ENCODE data around the gene VPS35L.

Gene VPS35L

DNA sequence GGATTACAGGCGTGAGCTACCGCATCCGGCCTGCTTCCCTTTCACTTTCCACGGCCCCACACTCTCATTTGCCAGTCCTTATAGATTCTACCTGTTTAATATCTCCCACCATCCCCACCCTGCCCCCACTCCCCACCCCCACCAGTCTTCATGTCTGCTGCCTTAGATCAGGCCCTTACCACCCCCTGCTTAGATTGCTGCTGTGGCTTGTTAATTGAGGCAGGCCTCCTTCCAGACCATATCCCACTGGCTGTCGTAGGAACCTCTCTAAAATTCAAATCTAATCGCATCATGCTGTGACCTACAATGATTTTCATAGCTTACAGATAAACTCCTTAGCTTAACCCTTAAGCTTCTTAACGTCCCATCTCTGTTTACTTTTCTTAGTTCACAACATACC is 167.5 kb downstream of the VPS35L start:
- H3K27ac ChIP-seq (ENCODE audit: low read length): no peak overlapping the region
- no peak overlapping the region for H3K4me3 ChIP-seq (ENCODE audit: low read length in 2 of 2)
- H3K27me3 ChIP-seq (ENCODE audit: control insufficient read depth in 1 of 2, insufficient read depth in 2 of 2, low read length in 2 of 2): no peaks in the 10 kb centered on the region
- H3K36me3 ChIP-seq (ENCODE audit: control insufficient read depth in 2 of 2, insufficient read depth in 2 of 2, low read length in 2 of 2): no peaks in the 10 kb centered on the region
- H3K9ac ChIP-seq (ENCODE audit: low read length in 2 of 2): no peak overlapping the region
- H3K9me3 ChIP-seq (ENCODE audit: control insufficient read depth in 2 of 2, low read length in 2 of 2): no peaks in the 10 kb centered on the region
- H3K4me1 ChIP-seq (ENCODE audit: control insufficient read depth, insufficient read depth, low read length): no peaks in the 10 kb centered on the region

DNA sequence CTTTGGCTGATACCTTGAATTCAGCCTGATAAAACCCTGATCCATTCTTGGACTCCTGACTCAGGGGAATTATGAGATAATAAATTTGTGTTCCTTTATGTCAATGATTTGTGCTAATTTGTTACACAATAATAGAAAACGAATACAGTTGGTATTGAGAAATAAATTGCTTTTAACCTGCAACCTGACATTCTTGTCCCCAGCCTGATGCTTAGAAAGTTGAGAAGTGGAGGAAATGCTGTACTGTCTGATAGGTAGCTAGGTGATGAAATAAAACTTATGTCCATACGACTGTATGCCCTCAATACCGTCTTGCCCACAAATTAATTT is 173.1 kb downstream of the VPS35L start:
- H3K27me3 ChIP-seq (ENCODE audit: control insufficient read depth in 1 of 2, insufficient read depth in 2 of 2, low read length in 2 of 2): no peaks in the 10 kb centered on the region
- H3K27ac ChIP-seq (ENCODE audit: low read length): no peak overlapping the region
- H3K9me3 ChIP-seq (ENCODE audit: control insufficient read depth in 2 of 2, low read length in 2 of 2): no peaks in the 10 kb centered on the region
- no peaks in the 10 kb centered on the region for H3K4me1 ChIP-seq (ENCODE audit: control insufficient read depth, insufficient read depth, low read length)
- H3K9ac ChIP-seq (ENCODE audit: low read length in 2 of 2): no peak overlapping the region
- H3K36me3 ChIP-seq (ENCODE audit: control insufficient read depth in 2 of 2, insufficient read depth in 2 of 2, low read length in 2 of 2): peaks cover 0 to 3% of the 10 kb centered on the region in 2 donors
- H3K4me3 ChIP-seq (ENCODE audit: low read length in 2 of 2): no peak overlapping the region

DNA sequence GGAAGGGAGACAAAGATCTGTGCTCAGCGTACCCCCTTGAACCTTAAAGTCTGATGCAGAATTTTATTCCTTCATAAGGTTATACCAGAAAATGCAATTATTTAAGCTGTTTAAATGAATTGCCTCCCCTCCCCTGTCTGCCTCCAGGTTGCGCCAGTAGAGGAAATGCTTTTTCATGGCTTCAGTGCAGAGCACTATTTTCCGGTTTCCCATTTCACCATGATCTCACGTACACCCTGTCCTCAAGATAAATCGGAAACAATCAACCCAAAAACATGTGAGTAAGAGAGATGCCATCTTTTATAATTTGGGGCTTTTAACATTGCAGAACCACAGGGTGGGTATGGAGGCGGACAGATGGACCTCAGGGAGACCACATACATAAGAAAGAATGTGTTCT is 178.0 kb downstream of the VPS35L start:
- no peaks in the 10 kb centered on the region for H3K9me3 ChIP-seq (ENCODE audit: control insufficient read depth in 2 of 2, low read length in 2 of 2)
- no peaks in the 10 kb centered on the region for H3K27me3 ChIP-seq (ENCODE audit: control insufficient read depth in 1 of 2, insufficient read depth in 2 of 2, low read length in 2 of 2)
- peaks cover 0 to 9% of the 10 kb centered on the region in 2 donors for H3K36me3 ChIP-seq (ENCODE audit: control insufficient read depth in 2 of 2, insufficient read depth in 2 of 2, low read length in 2 of 2)
- H3K4me3 ChIP-seq (ENCODE audit: low read length in 2 of 2): no peak overlapping the region
- no peak overlapping the region for H3K27ac ChIP-seq (ENCODE audit: low read length)
- H3K4me1 ChIP-seq (ENCODE audit: control insufficient read depth, insufficient read depth, low read length): no peaks in the 10 kb centered on the region
- H3K9ac ChIP-seq (ENCODE audit: low read length in 2 of 2): no peak overlapping the region

DNA sequence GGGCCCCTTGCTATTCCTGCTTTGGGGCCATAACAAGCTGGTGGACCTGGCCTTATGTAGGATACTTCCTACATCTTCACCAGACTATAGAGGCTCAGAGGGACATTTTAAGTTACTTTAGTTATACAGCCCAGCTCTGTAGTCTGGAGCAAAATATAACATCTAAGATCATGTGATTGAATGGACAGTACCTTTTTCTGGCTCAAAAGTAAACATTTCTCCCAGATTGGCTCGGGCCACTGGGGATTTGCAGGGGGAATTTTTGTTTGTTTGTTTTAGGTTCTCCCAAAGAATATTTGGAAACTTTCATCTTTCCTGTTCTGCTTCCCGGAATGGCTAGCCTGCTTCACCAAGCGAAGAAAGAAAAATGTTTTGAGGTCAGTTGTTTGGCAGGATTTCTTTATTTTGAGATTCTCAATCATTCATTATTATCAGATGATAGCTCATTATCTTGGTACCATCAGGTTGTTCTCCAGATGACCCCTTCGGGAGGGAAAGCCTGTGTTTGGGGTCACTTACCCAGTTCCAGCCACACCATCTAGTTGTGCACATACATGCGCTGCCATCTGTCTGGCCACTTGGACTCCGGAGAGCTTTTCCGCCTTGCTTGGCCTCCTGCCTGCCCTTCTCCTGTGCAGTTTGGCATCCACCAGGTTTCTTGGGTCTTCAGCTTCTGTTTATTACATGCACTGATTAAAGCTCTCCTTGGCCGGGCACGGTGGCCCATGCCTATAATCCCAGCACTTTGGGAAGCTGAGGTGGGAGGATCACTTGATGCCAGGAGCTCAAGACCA is 179.8 kb downstream of the VPS35L start:
- Histone ChIP-seq H3K27me3 (ENCODE audit: control insufficient read depth in 1 of 2, insufficient read depth in 2 of 2, low read length in 2 of 2) (no peaks in the 10 kb centered on the region), H3K4me3 (ENCODE audit: low read length in 2 of 2) (no peak overlapping the region), H3K36me3 (ENCODE audit: control insufficient read depth in 2 of 2, insufficient read depth in 2 of 2, low read length in 2 of 2) (peaks cover 0 to 12% of the 10 kb centered on the region in 2 donors), H3K9me3 (ENCODE audit: control insufficient read depth in 2 of 2, low read length in 2 of 2) (no peaks in the 10 kb centered on the region), H3K4me1 (ENCODE audit: control insufficient read depth, insufficient read depth, low read length) (no peaks in the 10 kb centered on the region), H3K27ac (ENCODE audit: low read length) (no peak overlapping the region), H3K9ac (ENCODE audit: low read length in 2 of 2) (no peak overlapping the region)

DNA sequence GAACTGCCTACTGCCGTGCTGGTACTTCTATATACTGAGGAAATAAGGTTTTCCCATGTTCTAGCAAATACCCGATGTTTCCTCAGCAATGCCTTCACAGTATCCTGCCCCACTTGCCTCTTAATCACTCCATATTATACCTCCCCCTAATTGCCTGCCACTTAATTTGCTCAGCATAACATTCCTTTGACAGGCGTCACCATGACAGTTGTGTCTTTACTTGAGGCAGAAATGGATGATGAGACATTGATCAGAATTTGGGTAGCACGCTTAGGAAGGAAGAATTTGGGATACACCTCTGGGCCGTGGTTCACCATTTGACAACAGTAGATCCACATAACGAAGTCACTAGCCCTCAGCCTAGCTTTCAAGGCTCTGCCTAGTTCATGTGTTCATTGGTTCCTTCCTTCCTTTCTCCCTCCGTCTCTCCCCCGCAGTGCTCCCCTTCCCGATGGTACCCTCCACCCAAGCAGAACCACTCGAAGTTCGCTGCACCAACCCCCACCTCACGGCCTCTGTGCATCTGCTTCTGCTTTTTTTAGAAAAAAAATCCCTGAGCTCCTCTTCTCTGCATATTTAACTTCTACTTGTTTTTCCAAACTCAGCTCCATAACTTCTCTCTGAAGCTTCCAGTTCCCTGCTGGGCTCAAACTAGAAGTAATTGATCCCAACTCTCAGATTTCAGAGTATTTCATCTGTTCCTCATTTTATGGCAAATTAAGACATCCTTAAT is 182.0 kb downstream of the VPS35L start:
- H3K9me3 ChIP-seq (ENCODE audit: control insufficient read depth in 2 of 2, low read length in 2 of 2): no peaks in the 10 kb centered on the region

DNA sequence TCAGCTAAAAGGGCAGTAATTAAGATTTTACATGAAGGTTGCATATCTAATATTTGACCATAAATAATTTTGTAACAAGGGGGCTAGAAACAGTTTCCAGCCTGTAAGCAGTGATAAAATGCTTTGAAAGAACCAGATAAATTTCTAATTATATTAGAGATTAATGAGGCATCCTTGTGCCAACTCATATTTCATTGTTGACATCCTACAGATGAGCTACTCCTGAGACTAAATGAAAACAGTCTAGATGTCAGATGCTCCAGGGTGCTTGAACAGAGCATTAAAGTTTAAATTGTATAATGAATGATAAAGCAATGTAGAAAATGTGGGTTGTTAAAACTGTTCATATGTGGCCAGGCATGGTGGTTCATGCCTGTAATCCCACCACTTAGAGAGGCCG is 185.9 kb downstream of the VPS35L start:
- H3K4me3 ChIP-seq (ENCODE audit: low read length in 2 of 2): no peak overlapping the region
- H3K9ac ChIP-seq (ENCODE audit: low read length in 2 of 2): no peak overlapping the region
- no peaks in the 10 kb centered on the region for H3K4me1 ChIP-seq (ENCODE audit: control insufficient read depth, insufficient read depth, low read length)
- no peaks in the 10 kb centered on the region for H3K27me3 ChIP-seq (ENCODE audit: control insufficient read depth in 1 of 2, insufficient read depth in 2 of 2, low read length in 2 of 2)
- H3K27ac ChIP-seq (ENCODE audit: low read length): no peak overlapping the region
- H3K9me3 ChIP-seq (ENCODE audit: control insufficient read depth in 2 of 2, low read length in 2 of 2): no peaks in the 10 kb centered on the region
- peaks cover 0 to 8% of the 10 kb centered on the region in 2 donors for H3K36me3 ChIP-seq (ENCODE audit: control insufficient read depth in 2 of 2, insufficient read depth in 2 of 2, low read length in 2 of 2)

More for the DNA sequence above, 182.0 kb downstream of the VPS35L start:
- H3K27me3 ChIP-seq (ENCODE audit: control insufficient read depth in 1 of 2, insufficient read depth in 2 of 2, low read length in 2 of 2): no peaks in the 10 kb centered on the region
- no peak overlapping the region for H3K9ac ChIP-seq (ENCODE audit: low read length in 2 of 2)
- no peak overlapping the region for H3K4me3 ChIP-seq (ENCODE audit: low read length in 2 of 2)
- H3K36me3 ChIP-seq (ENCODE audit: control insufficient read depth in 2 of 2, insufficient read depth in 2 of 2, low read length in 2 of 2): peaks cover 0 to 11% of the 10 kb centered on the region in 2 donors
- H3K27ac ChIP-seq (ENCODE audit: low read length): no peak overlapping the region
- no peaks in the 10 kb centered on the region for H3K4me1 ChIP-seq (ENCODE audit: control insufficient read depth, insufficient read depth, low read length)

DNA sequence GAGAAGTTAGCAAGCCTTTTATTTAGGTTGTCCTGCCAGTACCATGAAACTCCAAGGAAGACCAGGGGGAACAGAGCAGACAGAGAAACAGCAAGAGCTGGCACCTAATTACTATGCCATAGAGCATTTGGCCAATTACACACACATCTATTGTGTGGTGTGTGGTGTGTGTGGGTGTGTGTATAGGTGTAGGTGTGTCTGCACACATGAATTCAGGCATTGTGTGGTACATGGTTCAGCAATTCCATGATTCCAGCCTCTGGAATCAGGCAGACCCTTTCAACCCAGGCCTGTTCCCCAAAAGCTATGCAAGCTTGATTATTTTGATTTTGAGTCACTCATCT is 188.3 kb downstream of the VPS35L start:
- Histone ChIP-seq H3K4me3 (ENCODE audit: low read length in 2 of 2) (no peak overlapping the region), H3K9ac (ENCODE audit: low read length in 2 of 2) (no peak overlapping the region), H3K36me3 (ENCODE audit: control insufficient read depth in 2 of 2, insufficient read depth in 2 of 2, low read length in 2 of 2) (peaks cover 0 to 4% of the 10 kb centered on the region in 2 donors), H3K4me1 (ENCODE audit: control insufficient read depth, insufficient read depth, low read length) (no peaks in the 10 kb centered on the region), H3K27ac (ENCODE audit: low read length) (no peak overlapping the region), H3K9me3 (ENCODE audit: control insufficient read depth in 2 of 2, low read length in 2 of 2) (no peaks in the 10 kb centered on the region), H3K27me3 (ENCODE audit: control insufficient read depth in 1 of 2, insufficient read depth in 2 of 2, low read length in 2 of 2) (no peaks in the 10 kb centered on the region)

DNA sequence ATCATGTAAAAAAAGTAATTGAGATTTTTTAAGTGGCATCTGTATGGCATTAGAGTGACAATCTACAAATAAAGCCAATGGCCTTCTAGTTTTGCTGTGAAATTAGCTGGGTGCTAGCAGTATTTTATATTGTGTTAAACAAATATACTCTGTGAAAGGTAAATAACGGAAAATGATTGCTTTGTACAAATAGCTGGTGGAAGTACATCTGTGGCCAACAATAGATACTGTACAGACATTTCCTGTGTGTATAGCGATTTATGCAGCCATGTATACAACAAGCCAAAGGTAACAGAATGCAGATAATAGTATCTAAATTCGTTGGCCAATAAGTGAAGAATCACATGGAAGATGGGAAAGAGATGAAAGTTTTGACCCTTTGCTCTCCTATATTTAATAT is 189.2 kb downstream of the VPS35L start:
- no peaks in the 10 kb centered on the region for H3K9me3 ChIP-seq (ENCODE audit: control insufficient read depth in 2 of 2, low read length in 2 of 2)
- H3K9ac ChIP-seq (ENCODE audit: low read length in 2 of 2): no peak overlapping the region
- no peak overlapping the region for H3K4me3 ChIP-seq (ENCODE audit: low read length in 2 of 2)
- H3K27ac ChIP-seq (ENCODE audit: low read length): no peak overlapping the region
- no peaks in the 10 kb centered on the region for H3K27me3 ChIP-seq (ENCODE audit: control insufficient read depth in 1 of 2, insufficient read depth in 2 of 2, low read length in 2 of 2)
- H3K36me3 ChIP-seq (ENCODE audit: control insufficient read depth in 2 of 2, insufficient read depth in 2 of 2, low read length in 2 of 2): peaks cover 0 to 2% of the 10 kb centered on the region in 2 donors
- no peaks in the 10 kb centered on the region for H3K4me1 ChIP-seq (ENCODE audit: control insufficient read depth, insufficient read depth, low read length)

DNA sequence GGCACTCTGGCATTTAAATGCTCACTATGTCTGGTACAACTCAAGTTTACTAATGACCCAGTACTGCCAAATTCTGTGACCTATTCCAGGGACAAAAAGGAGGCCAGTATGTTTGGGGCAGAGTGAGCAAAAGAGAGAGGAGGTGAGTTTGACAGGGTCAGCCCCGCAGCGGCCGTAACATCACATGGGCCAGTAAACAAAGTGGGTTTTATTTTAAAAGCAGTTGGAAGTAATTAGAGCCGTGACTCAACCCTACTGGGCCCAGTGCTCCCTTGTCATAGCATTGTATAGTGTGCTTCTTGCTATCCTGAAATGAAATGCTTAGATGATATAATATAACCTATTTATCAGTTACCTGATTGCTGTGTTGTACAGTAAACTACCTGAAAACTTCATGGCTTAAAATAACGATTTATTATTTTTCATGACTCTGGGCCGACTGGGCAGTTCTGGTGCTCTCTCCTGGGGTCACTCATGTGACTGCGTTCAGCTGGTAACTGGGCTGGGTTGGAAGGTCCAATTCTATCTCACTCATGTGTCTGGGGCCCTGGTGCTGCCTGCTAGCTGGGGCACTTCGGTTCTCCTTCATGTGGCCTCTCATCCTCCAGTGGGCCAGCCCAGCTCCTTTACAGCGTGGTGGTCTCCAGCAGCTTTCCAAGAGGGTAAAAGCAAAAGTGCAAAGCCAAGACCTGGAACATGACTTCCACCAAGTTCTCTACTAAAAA is 189.9 kb downstream of the VPS35L start:
- Histone ChIP-seq H3K27ac (ENCODE audit: low read length) (no peak overlapping the region), H3K36me3 (ENCODE audit: control insufficient read depth in 2 of 2, insufficient read depth in 2 of 2, low read length in 2 of 2) (peaks cover 0 to under 1% of the 10 kb centered on the region in 2 donors), H3K4me1 (ENCODE audit: control insufficient read depth, insufficient read depth, low read length) (no peaks in the 10 kb centered on the region)

DNA sequence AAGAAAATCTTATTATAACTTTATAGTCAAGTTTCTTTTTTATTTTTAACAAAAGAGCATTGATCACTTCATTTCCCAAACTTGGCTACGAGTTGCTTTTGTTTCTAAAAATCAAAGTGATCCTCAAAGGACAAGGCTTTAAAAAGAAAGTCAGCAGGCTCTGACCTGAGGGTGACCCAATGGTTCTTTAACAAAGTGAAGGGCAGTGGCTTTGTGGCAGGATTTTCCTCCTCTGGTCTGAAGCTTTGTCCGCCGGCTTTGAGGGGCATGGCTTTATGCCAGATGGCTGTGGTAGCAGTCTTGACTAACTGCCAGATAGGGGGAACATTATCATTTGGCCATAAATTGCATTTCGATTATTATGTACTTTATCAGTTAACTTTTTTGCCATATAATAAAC is 191.1 kb downstream of the VPS35L start:
- H3K36me3 ChIP-seq (ENCODE audit: control insufficient read depth in 2 of 2, insufficient read depth in 2 of 2, low read length in 2 of 2): no peaks in the 10 kb centered on the region
- no peak overlapping the region for H3K27ac ChIP-seq (ENCODE audit: low read length)
- no peaks in the 10 kb centered on the region for H3K4me1 ChIP-seq (ENCODE audit: control insufficient read depth, insufficient read depth, low read length)

More for the DNA sequence above, 189.9 kb downstream of the VPS35L start:
- Histone ChIP-seq H3K4me3 (ENCODE audit: low read length in 2 of 2) (no peak overlapping the region), H3K27me3 (ENCODE audit: control insufficient read depth in 1 of 2, insufficient read depth in 2 of 2, low read length in 2 of 2) (no peaks in the 10 kb centered on the region), H3K9ac (ENCODE audit: low read length in 2 of 2) (no peak overlapping the region), H3K9me3 (ENCODE audit: control insufficient read depth in 2 of 2, low read length in 2 of 2) (no peaks in the 10 kb centered on the region)

More for the DNA sequence above, 191.1 kb downstream of the VPS35L start:
- Histone ChIP-seq H3K9me3 (ENCODE audit: control insufficient read depth in 2 of 2, low read length in 2 of 2) (no peaks in the 10 kb centered on the region), H3K27me3 (ENCODE audit: control insufficient read depth in 1 of 2, insufficient read depth in 2 of 2, low read length in 2 of 2) (no peaks in the 10 kb centered on the region), H3K4me3 (ENCODE audit: low read length in 2 of 2) (no peak overlapping the region), H3K9ac (ENCODE audit: low read length in 2 of 2) (no peak overlapping the region)
